Esophagus mucosa (tissue), 1 donor: ENCODE measurements around the gene TASP1. TPM values are rescaled to one million over a fixed set of nuclear protein-coding genes. Genes with fewer than 3 reads are reported as not detected.
A peak's percentile ranks its signal among the peaks of the same experiment; 100 is the strongest.
"Not testable (repeated sequence)": the region's sequence is repeated elsewhere in the genome, so short reads cannot be mapped to it uniquely, and the experiment has no call there.

Experiments used
- ATAC-seq: fragments of 200-7000 bp; cut with Tn5 transposase; one replicate; pipeline ENCODE4 v1.9.1; 2020
- total RNA-seq: library from RNA; stranded (reverse); gene quantifications from one replicate; pipeline ENCODE4 v1.2.4, GENCODE V29; 2023
- donor health status: DM: yes; HTN: yes; CAD: no.

The TASP1 gene, protein sequence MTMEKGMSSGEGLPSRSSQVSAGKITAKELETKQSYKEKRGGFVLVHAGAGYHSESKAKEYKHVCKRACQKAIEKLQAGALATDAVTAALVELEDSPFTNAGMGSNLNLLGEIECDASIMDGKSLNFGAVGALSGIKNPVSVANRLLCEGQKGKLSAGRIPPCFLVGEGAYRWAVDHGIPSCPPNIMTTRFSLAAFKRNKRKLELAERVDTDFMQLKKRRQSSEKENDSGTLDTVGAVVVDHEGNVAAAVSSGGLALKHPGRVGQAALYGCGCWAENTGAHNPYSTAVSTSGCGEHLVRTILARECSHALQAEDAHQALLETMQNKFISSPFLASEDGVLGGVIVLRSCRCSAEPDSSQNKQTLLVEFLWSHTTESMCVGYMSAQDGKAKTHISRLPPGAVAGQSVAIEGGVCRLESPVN
- total RNA-seq: 6.5 TPM

- ATAC-seq: peak; percentile 100
Observed at GRCh38 chr20:13638496-13639149, at the start of gene TASP1. TSS of gene TASP1 (minus strand) at chr20:13638932. CDS start at chr20:13630078, 8,854 bp downstream.

GRCh38 chr20:13687815-13688214, 49.1 kb upstream of the TASP1 start:
- ATAC-seq: no peak

GRCh38 chr20:13685623-13686022, 46.9 kb upstream of the TASP1 start:
- no peak for ATAC-seq

DNA sequence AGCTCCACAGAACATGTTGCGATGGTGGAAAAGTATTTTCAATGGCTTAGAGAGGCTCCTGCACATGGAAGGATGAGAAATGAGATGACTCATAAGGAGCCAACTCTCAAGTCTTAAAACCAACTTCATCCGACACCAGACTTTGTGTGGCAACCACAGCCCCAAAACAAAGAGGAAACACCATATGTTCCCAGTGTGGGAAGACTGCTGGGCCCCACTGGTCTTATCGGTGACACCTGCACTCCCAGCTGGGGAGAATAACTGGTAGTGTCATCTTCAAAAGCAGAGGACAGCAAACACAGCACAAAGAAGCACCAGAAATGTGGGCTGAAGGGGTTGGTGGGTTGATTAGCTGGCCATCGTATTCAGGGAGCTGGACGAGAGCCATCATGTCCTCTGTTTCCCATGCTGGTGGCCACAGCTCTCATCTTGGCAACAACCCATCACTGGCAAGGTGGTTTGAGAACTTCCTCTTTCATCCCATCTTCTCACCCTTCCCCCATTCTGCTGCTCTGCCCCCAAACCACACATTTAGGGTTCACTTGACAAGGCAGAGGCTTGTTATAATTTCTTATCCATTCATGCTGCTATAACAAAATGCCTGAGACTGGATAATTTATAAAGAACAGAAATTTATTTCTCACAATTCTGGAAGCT, 46.0 kb upstream of the TASP1 start:
- no peak for ATAC-seq

DNA sequence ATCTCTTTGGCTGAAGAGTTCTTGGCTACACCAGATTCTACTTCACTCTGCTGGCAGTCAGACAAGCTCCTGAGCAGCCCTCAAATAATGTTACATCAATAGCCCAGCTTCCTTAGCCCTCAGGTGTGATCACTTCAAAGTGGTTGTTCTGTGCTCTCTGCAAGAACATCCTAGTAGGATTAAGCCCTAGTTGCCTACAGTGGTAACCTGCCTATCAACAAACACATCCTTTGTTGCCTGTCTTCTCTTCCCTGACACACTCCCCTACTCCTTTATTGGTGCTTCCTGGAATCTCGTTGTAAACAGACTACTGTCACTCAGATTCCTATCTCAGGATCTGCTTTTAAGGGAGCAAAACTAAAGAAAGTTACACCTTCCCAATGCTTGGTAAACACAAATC, 45.1 kb upstream of the TASP1 start:
- no peak for ATAC-seq

DNA sequence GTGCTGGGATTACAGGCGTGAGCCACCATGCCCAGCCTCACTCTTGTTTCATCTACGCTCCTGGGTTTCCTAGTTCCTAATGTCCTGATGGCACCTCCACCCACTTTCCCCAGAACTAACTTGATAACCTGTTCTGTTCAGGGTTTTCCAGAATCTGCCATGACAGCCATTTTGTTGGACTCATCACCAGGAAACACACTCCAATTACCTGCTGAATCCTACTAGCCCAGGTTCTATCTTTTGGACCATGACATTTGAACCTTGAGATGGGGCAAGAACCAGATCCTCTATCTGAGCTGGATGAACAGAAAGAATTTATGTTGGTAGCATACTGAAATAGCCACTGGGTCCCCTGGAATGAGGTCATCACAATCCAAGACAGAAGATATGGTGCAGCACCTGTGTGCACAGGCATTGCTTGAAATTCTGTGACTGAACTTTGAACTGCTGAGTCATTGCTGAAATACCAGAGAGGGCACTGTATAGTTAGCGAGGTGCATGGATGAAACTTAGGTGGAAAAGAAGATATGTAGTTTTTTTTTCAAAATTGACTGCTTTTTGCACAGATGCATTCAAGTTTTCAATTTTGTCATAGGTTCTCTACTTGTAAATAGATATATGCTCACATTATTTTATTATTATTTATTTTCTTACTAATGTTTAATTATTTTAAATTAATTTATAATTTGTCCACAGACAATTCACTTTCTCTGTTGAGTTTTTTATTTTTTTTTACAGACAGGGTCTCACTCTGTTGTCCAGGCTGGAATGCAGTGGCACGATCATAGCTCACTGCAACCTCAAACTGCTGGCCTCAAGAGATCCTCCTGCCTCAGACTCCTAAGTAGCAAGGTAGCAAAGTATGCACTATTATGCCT, 42.8 kb upstream of the TASP1 start:
- ATAC-seq: no peak

- ATAC-seq: no peak
Observed at GRCh38 chr20:13678944-13679343, 40.2 kb upstream of the TASP1 start.

GRCh38 chr20:13677241-13677640, 38.5 kb upstream of the TASP1 start:
- no peak for ATAC-seq

- no peak for ATAC-seq
Observed at GRCh38 chr20:13676682-13677081, 38.0 kb upstream of the TASP1 start.

- no peak for ATAC-seq
Observed at GRCh38 chr20:13672690-13673089, 34.0 kb upstream of the TASP1 start.

DNA sequence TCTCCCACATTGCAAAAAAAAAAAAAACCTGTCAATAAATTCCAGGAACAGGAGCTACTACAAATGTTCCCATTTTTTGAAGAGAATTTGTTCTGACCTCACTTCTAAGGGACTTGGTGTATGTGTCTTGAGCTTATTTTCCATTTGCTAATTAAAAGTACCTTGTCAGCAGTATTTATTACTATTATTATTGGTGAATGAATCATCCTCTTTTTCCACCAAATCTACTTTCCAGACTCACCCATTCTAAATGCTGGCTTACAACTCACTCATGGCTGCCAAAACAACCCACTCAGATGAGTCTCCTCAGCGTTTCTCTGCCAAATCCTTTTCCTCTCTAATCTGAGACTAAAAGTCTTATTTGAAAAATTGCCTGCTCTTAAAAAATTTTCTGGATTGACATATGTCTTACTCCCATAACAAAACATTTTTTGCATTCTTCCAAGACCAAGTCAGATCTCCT, 33.2 kb upstream of the TASP1 start:
- ATAC-seq: no peak

GRCh38 chr20:13671512-13671911, 32.8 kb upstream of the TASP1 start:
- ATAC-seq: no peak

- ATAC-seq: no peak
Observed at GRCh38 chr20:13670160-13670559, 31.4 kb upstream of the TASP1 start.

- ATAC-seq: no peak
Observed at GRCh38 chr20:13665709-13666395, 27.1 kb upstream of the TASP1 start.

DNA sequence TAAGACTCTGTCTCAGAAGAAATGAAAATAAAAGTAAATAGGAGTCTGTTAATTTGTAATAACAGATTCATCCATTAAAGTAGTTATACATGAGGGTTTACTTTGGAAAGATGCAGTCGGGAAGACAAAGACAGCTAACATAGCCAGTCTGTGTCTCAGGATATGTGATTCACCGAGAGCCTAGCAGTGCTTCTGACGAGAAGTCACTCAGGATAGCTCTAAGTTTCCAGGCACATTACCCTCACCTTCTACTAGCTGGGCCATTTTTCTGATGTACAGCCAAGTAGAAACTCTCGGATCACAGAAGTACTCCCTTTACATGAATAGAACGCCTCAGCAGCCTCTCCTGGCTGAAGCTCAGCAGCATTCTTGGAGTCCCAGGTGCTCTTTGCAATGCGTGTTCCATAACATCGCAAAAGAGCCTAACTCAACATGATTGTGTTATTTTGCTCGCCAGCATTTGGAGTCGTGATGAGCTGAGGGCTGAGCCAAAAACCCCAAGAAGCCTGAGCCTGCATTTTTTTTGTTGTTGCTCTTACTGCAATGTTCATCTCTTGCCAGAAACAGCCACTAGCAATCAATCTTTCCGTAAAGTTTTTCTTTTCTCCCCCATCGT, 22.4 kb upstream of the TASP1 start:
- no peak for ATAC-seq

DNA sequence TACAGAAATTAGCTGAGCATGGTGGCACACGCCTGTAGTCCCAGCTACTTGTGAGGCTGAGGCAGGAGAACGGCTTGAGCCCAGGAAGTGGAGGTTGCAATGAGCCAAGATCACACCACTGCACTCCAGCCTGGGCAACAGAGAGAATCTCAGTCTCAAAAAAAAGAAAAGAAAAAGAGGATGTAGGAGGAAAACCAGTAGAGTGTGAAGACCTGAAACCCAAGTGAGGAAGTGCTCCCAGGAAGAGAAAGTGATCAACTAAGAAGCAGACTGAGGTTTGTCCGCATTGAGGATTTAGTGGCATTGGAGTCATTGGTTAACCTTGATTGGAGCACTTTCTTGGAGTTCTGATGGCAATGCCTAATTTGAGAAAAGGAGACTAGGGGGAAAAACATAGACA, 20.6 kb upstream of the TASP1 start:
- ATAC-seq: no peak

- ATAC-seq: not testable (repeated sequence)
Observed at GRCh38 chr20:13658060-13658459, 19.3 kb upstream of the TASP1 start.

DNA sequence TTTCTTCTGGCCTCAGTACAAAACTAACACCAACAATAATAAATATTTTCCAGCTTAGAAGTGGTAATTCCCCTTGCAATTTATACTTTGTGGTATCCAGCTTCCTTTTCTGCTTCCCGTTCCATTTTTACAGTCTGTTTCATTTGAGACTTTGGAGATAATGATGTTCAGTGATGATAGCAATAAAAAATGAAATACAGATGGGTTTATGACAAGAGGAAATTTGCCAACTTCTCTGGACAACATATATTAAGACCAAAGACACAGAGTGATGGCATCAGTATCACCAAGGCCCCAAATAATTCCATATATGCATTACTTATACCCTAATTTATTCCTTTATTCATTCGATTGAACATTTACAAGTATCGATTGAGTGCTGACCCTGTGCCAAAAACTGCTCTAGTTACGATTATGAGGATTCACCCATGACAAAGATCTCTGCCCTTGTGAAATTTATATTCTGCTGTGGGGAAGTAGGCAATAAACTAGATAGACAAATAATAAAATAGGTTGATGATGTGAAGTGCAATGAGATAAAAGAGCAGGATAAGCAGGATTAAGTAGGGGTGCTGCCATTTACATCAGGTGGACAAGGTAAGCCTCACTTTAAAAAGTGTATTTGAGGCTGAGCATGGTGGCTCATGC, 18.1 kb upstream of the TASP1 start:
- ATAC-seq: no peak

DNA sequence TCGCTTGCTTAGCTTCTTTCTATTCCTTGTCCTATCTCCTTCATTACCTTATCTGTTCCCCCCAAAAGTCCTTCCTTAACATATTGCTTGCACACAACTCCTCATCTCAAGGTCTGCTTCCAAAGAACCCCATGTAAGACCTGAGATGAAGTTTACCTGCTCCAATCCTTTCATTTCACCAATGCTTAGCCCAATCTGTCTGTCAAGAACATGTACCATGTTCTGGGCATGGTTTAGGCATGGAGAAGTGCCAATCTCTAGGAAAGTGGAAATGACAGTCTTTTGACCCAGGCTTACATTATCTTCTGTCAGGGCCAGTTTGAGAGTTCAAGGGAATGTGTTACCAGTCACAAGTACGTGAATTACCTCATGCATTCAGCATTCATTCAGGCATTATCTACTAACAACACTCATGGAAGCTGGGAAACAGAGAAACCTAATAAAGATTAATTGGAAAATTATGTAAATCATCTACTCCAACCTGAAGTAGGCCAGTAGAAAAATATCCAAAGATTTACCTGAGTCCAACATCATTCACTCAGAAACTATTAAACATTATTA, 15.8 kb upstream of the TASP1 start:
- ATAC-seq: no peak

DNA sequence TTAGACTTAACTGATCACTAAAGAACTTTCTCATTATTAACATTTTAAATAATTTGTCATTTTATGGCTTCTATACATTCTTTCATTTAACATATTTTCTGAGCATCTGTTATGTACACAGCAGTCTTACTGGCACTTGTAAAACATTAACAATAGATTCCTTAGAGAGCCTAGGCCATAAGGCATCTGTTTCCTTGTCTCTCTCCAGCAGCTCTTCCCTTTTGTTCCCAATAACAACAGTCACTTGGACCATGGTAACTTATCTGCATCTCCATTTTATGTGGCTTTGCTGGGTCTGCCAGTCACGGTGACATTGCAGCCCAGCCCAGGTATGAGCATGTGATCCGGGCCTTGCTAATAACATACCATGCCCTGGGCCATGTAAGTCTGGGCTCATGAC, 11.7 kb upstream of the TASP1 start:
- no peak for ATAC-seq
